H1 (cell line): ENCODE measurements around the gene AFAP1L1. TPM values are rescaled to one million over a fixed set of nuclear protein-coding genes. Genes with fewer than 3 reads are reported as not detected.

Source experiments
- CTCF ChIA-PET: fragments of 300-600 bp; sonication (Branson Sonifier 250); formaldehyde crosslinking; loops from one replicate; lab custom pipeline; 2021; ENCODE audit not compliant: partially characterized antibody; lab: Charles Lee
- POLR2A ChIA-PET: fragments of 300-600 bp; sonication (Branson Sonifier 250); formaldehyde crosslinking; loops from one replicate; lab custom pipeline; 2021; ENCODE audit warnings: inconsistent platforms; ENCODE audit not compliant: partially characterized antibody; lab: Charles Lee
- DNase-seq, 2 experiments: peaks; one replicate each; pipeline versions ENCODE4 v3.0.0 to v3.0.0-alpha.2; 2010 to 2022; ENCODE audit warnings: low spot score in 2 of 2, low read depth in 1 of 2, mixed read lengths in 1 of 2
- FAIRE-seq: peaks from 2 replicates; lab custom pipeline; 2011; peaks lifted over from hg19 to GRCh38; lab: Jason Lieb, UNC
- H2AFZ ChIP-seq: 2 replicates; pipeline ENCODE4 v1.8.1; 2012; ENCODE audit warnings: low read length, inconsistent platforms
- H2AK5ac ChIP-seq: 2 replicates; pipeline ENCODE4 v1.6.1; 2013; ENCODE audit warnings: low read depth, low read length
- H2BK120ac ChIP-seq: replicated peaks from 2 replicates; pipeline ENCODE3; 2013; ENCODE audit warnings: low read depth, low read length, inconsistent platforms
- H2BK12ac ChIP-seq: 2 replicates; pipeline ENCODE4 v1.6.1; 2013; ENCODE audit warnings: low read depth, low read length
- H2BK15ac ChIP-seq: 2 replicates; pipeline ENCODE4 v1.6.1; 2013; ENCODE audit warnings: low read length
- H2BK20ac ChIP-seq: 2 replicates; pipeline ENCODE4 v1.6.1; 2013; ENCODE audit warnings: low read length
- H2BK5ac ChIP-seq: 2 replicates; pipeline ENCODE4 v1.6.1; 2013; ENCODE audit warnings: low read depth, low read length
- H3K14ac ChIP-seq: 2 replicates; pipeline ENCODE4 v1.6.1; 2013; ENCODE audit warnings: inconsistent platforms; ENCODE audit not compliant: insufficient read length
- H3K18ac ChIP-seq: 2 replicates; pipeline ENCODE4 v1.6.1; 2013; ENCODE audit warnings: low read length; ENCODE audit errors: extremely low read depth
- H3K23ac ChIP-seq: 2 replicates; pipeline ENCODE4 v1.6.1; 2013; ENCODE audit warnings: inconsistent platforms; ENCODE audit not compliant: insufficient read length
- H3K23me2 ChIP-seq: 2 replicates; pipeline ENCODE4 v1.6.1; 2013; ENCODE audit warnings: low read depth, low read length
- H3K27ac ChIP-seq: 2 replicates; pipeline ENCODE4 v1.6.1; 2011; ENCODE audit warnings: low read depth, low read length, inconsistent platforms
- H3K27me3 ChIP-seq, 4 experiments: replicated peaks in 1 of 4; 1 replicate in 1 of 4; 2 replicates in 3 of 4; pipeline versions ENCODE4 v1.6.1 to v1.8.1; 2011 to 2013; ENCODE audit warnings: low read length in 3 of 4, mild to moderate bottlenecking in 3 of 4, inconsistent platforms in 2 of 4, mixed read lengths in 2 of 4, moderate library complexity in 1 of 4; ENCODE audit not compliant: control insufficient read depth in 3 of 4, insufficient read depth in 3 of 4; ENCODE audit errors: extremely low read depth in 1 of 4
- H3K36me3 ChIP-seq, 4 experiments: 2 replicates each; pipeline versions ENCODE4 v1.6.1 to v1.8.1; 2011 to 2013; ENCODE audit warnings: mild to moderate bottlenecking in 4 of 4, low read length in 3 of 4, moderate library complexity in 2 of 4, control low read depth in 1 of 4, inconsistent platforms in 1 of 4; ENCODE audit not compliant: insufficient read depth in 4 of 4, control insufficient read depth in 2 of 4
- H3K4ac ChIP-seq: replicated peaks from 2 replicates; pipeline ENCODE3; 2013; ENCODE audit warnings: low read length, low read depth, mixed read lengths, inconsistent platforms; ENCODE audit not compliant: insufficient read length
- H3K4me1 ChIP-seq, 4 experiments: replicated peaks in 1 of 4; 1 replicate in 1 of 4; 2 replicates in 3 of 4; pipeline versions ENCODE4 v1.6.1 to v1.8.1; 2011 to 2013; ENCODE audit warnings: low read length in 3 of 4, inconsistent platforms in 2 of 4, mixed read lengths in 1 of 4; ENCODE audit not compliant: insufficient read depth in 4 of 4, control insufficient read depth in 3 of 4
- H3K4me2 ChIP-seq, 2 experiments: 2 replicates each; pipeline versions ENCODE4 v1.6.1 to v1.8.1; 2011 to 2013; ENCODE audit warnings: low read depth in 2 of 2, low read length in 2 of 2, control low read depth in 1 of 2, inconsistent platforms in 1 of 2, mild to moderate bottlenecking in 1 of 2; ENCODE audit not compliant: insufficient read depth in 1 of 2
- H3K4me3 ChIP-seq, 4 experiments: fragments of 200-600, 300-600 bp in 1 of 4; sonication (generic), shearing (Covaris generic), sonication (Bioruptor Twin) in 1 of 4; 2 replicates each; pipeline versions ENCODE4 v1.5.1 to v1.8.1; 2011 to 2016; ENCODE audit warnings: low read length in 4 of 4, low read depth in 3 of 4, control low read depth in 2 of 4, inconsistent platforms in 2 of 4, mild to moderate bottlenecking in 2 of 4, mixed read lengths in 1 of 4, moderate library complexity in 1 of 4; ENCODE audit not compliant: insufficient read depth in 2 of 4; ENCODE audit errors: extremely low read depth in 1 of 4
- H3K56ac ChIP-seq: replicated peaks from 2 replicates; pipeline ENCODE3; 2013; ENCODE audit warnings: low read depth, mild to moderate bottlenecking, mixed read lengths, low read length, inconsistent platforms; ENCODE audit not compliant: insufficient read length
- H3K79me1 ChIP-seq: 2 replicates; pipeline ENCODE4 v1.6.1; 2013; ENCODE audit warnings: low read depth, low read length, control low read depth
- H3K79me2 ChIP-seq, 2 experiments: 2 replicates each; pipeline versions ENCODE4 v1.6.1 to v1.8.1; 2012 to 2013; ENCODE audit warnings: low read length in 2 of 2, mild to moderate bottlenecking in 2 of 2, inconsistent platforms in 1 of 2; ENCODE audit not compliant: insufficient read depth in 2 of 2, control insufficient read depth in 1 of 2
- H3K9ac ChIP-seq, 4 experiments: replicated peaks in 1 of 4; 1 replicate in 1 of 4; 2 replicates in 3 of 4; pipeline versions ENCODE4 v1.6.1 to v1.8.1; 2011 to 2013; ENCODE audit warnings: low read depth in 3 of 4, low read length in 3 of 4, control low read depth in 2 of 4, mild to moderate bottlenecking in 2 of 4, moderate library complexity in 2 of 4, inconsistent platforms in 1 of 4; ENCODE audit errors: extremely low read depth in 1 of 4
- H3K9me3 ChIP-seq, 2 experiments: 2 replicates each; pipeline versions ENCODE4 v1.6.1 to v1.8.1; 2012 to 2013; ENCODE audit warnings: mild to moderate bottlenecking in 2 of 2, moderate library complexity in 2 of 2, control low read depth in 1 of 2, inconsistent platforms in 1 of 2, low read depth in 1 of 2, low read length in 1 of 2, mixed read lengths in 1 of 2; ENCODE audit not compliant: insufficient read depth in 2 of 2
- H4K20me1 ChIP-seq, 2 experiments: replicated peaks in 1 of 2; 2 replicates each; pipeline versions ENCODE3 to v1.8.1; 2011 to 2013; ENCODE audit warnings: inconsistent platforms in 2 of 2, low read length in 2 of 2, mild to moderate bottlenecking in 1 of 2; ENCODE audit not compliant: insufficient read depth in 2 of 2, control insufficient read depth in 1 of 2
- H4K5ac ChIP-seq: 2 replicates; pipeline ENCODE4 v1.6.1; 2013; ENCODE audit warnings: low read length, low read depth, mixed read lengths, inconsistent platforms; ENCODE audit not compliant: insufficient read length
- H4K8ac ChIP-seq: 2 replicates; pipeline ENCODE4 v1.8.0; 2013; ENCODE audit warnings: mild to moderate bottlenecking, moderate library complexity, low read length, inconsistent platforms; ENCODE audit not compliant: insufficient read depth; ENCODE audit errors: extremely low read depth
- H4K91ac ChIP-seq: replicated peaks from 2 replicates; pipeline ENCODE3; 2013; ENCODE audit warnings: low read length, mixed read lengths, inconsistent platforms; ENCODE audit not compliant: insufficient read length
- ATF2 ChIP-seq: IDR thresholded peaks from 2 replicates; pipeline ENCODE4 v1.6.1; 2012; ENCODE audit warnings: low read length, inconsistent platforms
- CBX5 ChIP-seq: fragments of 300-800, 300-1000 bp; sonication (generic); IDR thresholded peaks from 2 replicates; pipeline ENCODE4 v1.7.1; 2016; ENCODE audit warnings: antibody characterized with exemption, low read length, low read depth
- CEBPB ChIP-seq: IDR thresholded peaks from 2 replicates; pipeline ENCODE4 v1.6.1; 2012; ENCODE audit warnings: low read depth, low read length
- CTCF ChIP-seq, 3 experiments: IDR thresholded peaks; 1 replicate in 2 of 3; 2 replicates in 1 of 3; pipeline versions ENCODE4 v1.5.1 to v1.6.1; 2011; ENCODE audit warnings: low read length in 3 of 3, mild to moderate bottlenecking in 3 of 3, inconsistent platforms in 2 of 3, low read depth in 1 of 3, moderate library complexity in 1 of 3; ENCODE audit not compliant: insufficient read depth in 1 of 3; ENCODE audit errors: control extremely low read depth in 1 of 3
- E2F6 ChIP-seq: IDR thresholded peaks from 2 replicates; pipeline ENCODE4 v1.6.1; 2012; ENCODE audit warnings: inconsistent platforms
- GABPA ChIP-seq: IDR thresholded peaks from 2 replicates; pipeline ENCODE4 v1.6.1; 2011; ENCODE audit warnings: mild to moderate bottlenecking, low read length, moderate library complexity, borderline replicate concordance; ENCODE audit not compliant: insufficient read depth
- KDM1A ChIP-seq: fragments of 200-600, 300-600 bp; sonication (generic); IDR thresholded peaks from 2 replicates; pipeline ENCODE4 v1.7.1; 2016; ENCODE audit warnings: mild to moderate bottlenecking, low read length, borderline replicate concordance
- KDM5A ChIP-seq: fragments of 200-600 bp; IDR thresholded peaks from 2 replicates; pipeline ENCODE4 v1.7.1; 2012; ENCODE audit warnings: mild to moderate bottlenecking, low read length, inconsistent platforms, mixed read lengths
- MAFK ChIP-seq: IDR thresholded peaks from 2 replicates; pipeline ENCODE4 v1.6.1; 2012; ENCODE audit warnings: low read depth, mild to moderate bottlenecking, improper control_type of control experiment, low read length
- WGBS, 2 experiments: shearing (Covaris generic) in 1 of 2; methylation state at CpG; one replicate each; pipeline versions ENCODE4 v1.1.6 to v1.1.7; 2013 to 2015; ENCODE audit warnings: low lambda C conversion rate in 2 of 2, mixed read lengths in 2 of 2, inconsistent platforms in 1 of 2, low coverage in 1 of 2, missing lambda C conversion rate in 1 of 2; ENCODE audit not compliant: insufficient replicate concordance in 2 of 2, insufficient coverage in 1 of 2, insufficient read length in 1 of 2; ENCODE audit errors: extremely low coverage in 1 of 2, missing lambda C conversion rate in 1 of 2; 5-methylcytosine and 5-hydroxymethylcytosine counted together
- polyA plus RNA-seq, 7 experiments: library from polyadenylated mRNA; depleted of rRNA in 3 of 7; stranded (reverse) in 5 of 7; unstranded in 2 of 7; fragments of >200 nt in 5 of 7; fragments of 200-250 nt in 2 of 7; gene quantifications; 1 replicate in 5 of 7; 2 replicates in 1 of 7; 4 replicates in 1 of 7; pipeline versions ENCODE4 v1.2.1 to v1.2.3, GENCODE V29; 2011 to 2013; ENCODE audit warnings: missing spikeins in 2 of 7, mixed read lengths in 2 of 7
- total RNA-seq: library from RNA; stranded (reverse); fragmentation: NEBNext Ultra II Directional; extraction: Animal tissue kit (Norgen Biotek cat#: 25700); gene quantifications from 2 replicates; pipeline ENCODE4 v1.2.1, GENCODE V29; 2021

The AFAP1L1 gene
- total and polyA plus RNA-seq, 2 of the 8 experiments (the other 6 are each of a cell fraction or from before 2014, with no cell fraction given), result 0.79 to 4.7 TPM

GRCh38 chr5:149280802-149281201 is 9.1 kb downstream of the AFAP1L1 start:
- H3K4me3 ChIP-seq, result no peak overlapping the region
- DNase-seq, result no peak
- H3K4me2 ChIP-seq, result no peak overlapping the region
- H3K79me2 ChIP-seq, result no peaks in the 10 kb centered on the region
- TF ChIP-seq CEBPB, result no peak
- TF ChIP-seq ATF2, result no peak
- no peak for TF ChIP-seq GABPA
- no peak for TF ChIP-seq CBX5
- no peak for TF ChIP-seq MAFK
- TF ChIP-seq KDM1A, result no peak
- no peak for TF ChIP-seq CTCF (IDR thresholded peaks at IDR 0.05; ENCODE audit: control extremely low read depth in 1 of 3, insufficient read depth in 1 of 3, low read depth in 1 of 3, low read length in 3 of 3)
- TF ChIP-seq E2F6, result no peak
- no peak for TF ChIP-seq KDM5A
- H3K36me3 ChIP-seq, result no peaks in the 10 kb centered on the region; a peak in 1 of 8 replicates
- no peak for FAIRE-seq
- no peak overlapping the region for H2BK5ac ChIP-seq
- H3K23ac ChIP-seq, result no peak overlapping the region
- H2BK20ac ChIP-seq, result no peak overlapping the region
- H3K14ac ChIP-seq, result no peak overlapping the region
- H3K4me1 ChIP-seq, result no peaks in the 10 kb centered on the region
- H3K56ac ChIP-seq, result no peak overlapping the region
- 93% methylated on average over 4 of the region's 4 CpGs; no CpG with 5 or more reads in 1 of the 2 experiments for WGBS, 2 experiments
- H2BK120ac ChIP-seq, result no peak overlapping the region
- H3K27ac ChIP-seq, result no peak overlapping the region
- H4K91ac ChIP-seq, result no peak overlapping the region
- H3K18ac ChIP-seq, result no peak overlapping the region
- ChIA-PET POLR2A (no interaction called here), CTCF (interaction anchor here (1.8 to 1.9 kb wide), 2 partner anchors 8 to 16 kb away, joined by 5 to 8 read pairs; no protein-coding TSS in a partner anchor)
- no peak overlapping the region for H3K9ac ChIP-seq
- no peak overlapping the region for H2BK15ac ChIP-seq
- no peak overlapping the region for H2AFZ ChIP-seq
- H3K79me1 ChIP-seq, result no peaks in the 10 kb centered on the region
- no peaks in the 10 kb centered on the region for H4K20me1 ChIP-seq
- no peak overlapping the region for H3K4ac ChIP-seq
- H4K5ac ChIP-seq, result no peak overlapping the region
- H2AK5ac ChIP-seq, result no peak overlapping the region
- no peaks in the 10 kb centered on the region; a peak in 1 of 7 replicates for H3K27me3 ChIP-seq
- H3K9me3 ChIP-seq, result no peaks in the 10 kb centered on the region
- H2BK12ac ChIP-seq, result no peak overlapping the region
- H4K8ac ChIP-seq, result no peak overlapping the region
- no peaks in the 10 kb centered on the region for H3K23me2 ChIP-seq
